Heart left ventricle (tissue), 13 donors: ENCODE results near the gene VTI1A.

Experiments
- POLR2A ChIP-seq, 2 donors: fragments of 450-650 bp; IDR thresholded peaks; one replicate each; pipeline ENCODE4 v1.6.1; 2017; ENCODE audit warnings: antibody characterized with exemption in 2 of 2, mild to moderate bottlenecking in 2 of 2, moderate library complexity in 2 of 2
- TF ChIP-seq, protein P1 (sequence below), 12 donors: fragments of 200-600 bp; sonication (generic) in 4 of 12; IDR thresholded peaks; one replicate each; pipeline versions ENCODE4 v1.5.0 to v1.8.0; 2018 to 2022; ENCODE audit warnings: antibody characterized with exemption in 12 of 12, mild to moderate bottlenecking in 5 of 12
- donor health status: ischemic (EF 13 %, LVEDD 7.1; RV severe dilation, severe dysfunction).
- donor health status: DM: no; HTN: yes; CAD: no.
- donor health status: DM: no; HTN: no; CAD: no.
- donor health status: ischemic (EF 25% LVEDD 6.9; RV normal size, moderate dysfunction).
- donor health status: ischemic (EF 25% LVEDD 5.7; RV mildly dilated, moderate dysfunction).
- donor health status: ischemic (EF 35%, LVEDD 5.7; RV mildly dilated, moderate dysfunction).
- donor health status: nonischemic (EF 11% LVEDD 7.7; RV severe dilation, severe dysfunction).
- donor health status: DM: yes; HTN: yes; CAD: no.
- donor health status: PGD.
- donor health status: ischemic (EF 29% LVEDD 5.4; RV normal size, mild dysfunction).
- donor health status: nonischemic (EF 23%, LVEDD 6.1; RV moderate dilation, normal function).

DNA sequence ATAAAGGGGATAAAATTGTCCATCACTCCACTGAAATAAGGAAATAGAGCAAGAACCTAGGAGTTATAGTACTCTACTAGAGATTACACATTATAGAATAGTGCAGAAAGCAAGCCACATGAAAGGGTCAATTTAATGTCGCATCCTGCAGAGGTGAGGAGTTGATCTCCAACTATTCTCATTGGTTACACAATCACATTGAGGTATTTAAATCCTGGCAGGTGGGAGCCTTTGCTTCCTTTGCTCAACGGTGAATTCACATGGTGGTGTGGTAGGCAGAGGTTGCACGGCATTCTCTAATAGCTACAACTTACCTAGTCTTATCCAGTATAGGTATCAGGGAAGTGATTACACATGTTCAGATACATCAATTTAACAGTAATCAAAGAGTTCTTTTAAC is 304.6 kb downstream of the VTI1A start:
- TF ChIP-seq, protein P1, sequence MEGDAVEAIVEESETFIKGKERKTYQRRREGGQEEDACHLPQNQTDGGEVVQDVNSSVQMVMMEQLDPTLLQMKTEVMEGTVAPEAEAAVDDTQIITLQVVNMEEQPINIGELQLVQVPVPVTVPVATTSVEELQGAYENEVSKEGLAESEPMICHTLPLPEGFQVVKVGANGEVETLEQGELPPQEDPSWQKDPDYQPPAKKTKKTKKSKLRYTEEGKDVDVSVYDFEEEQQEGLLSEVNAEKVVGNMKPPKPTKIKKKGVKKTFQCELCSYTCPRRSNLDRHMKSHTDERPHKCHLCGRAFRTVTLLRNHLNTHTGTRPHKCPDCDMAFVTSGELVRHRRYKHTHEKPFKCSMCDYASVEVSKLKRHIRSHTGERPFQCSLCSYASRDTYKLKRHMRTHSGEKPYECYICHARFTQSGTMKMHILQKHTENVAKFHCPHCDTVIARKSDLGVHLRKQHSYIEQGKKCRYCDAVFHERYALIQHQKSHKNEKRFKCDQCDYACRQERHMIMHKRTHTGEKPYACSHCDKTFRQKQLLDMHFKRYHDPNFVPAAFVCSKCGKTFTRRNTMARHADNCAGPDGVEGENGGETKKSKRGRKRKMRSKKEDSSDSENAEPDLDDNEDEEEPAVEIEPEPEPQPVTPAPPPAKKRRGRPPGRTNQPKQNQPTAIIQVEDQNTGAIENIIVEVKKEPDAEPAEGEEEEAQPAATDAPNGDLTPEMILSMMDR (IDR thresholded peaks at IDR 0.05) = no peak
- no peak for TF ChIP-seq POLR2A (IDR thresholded peaks at IDR 0.05)
